HCT116 (cell line): Measurements from ENCODE around the gene OBP2B.

Experiments used
- CTCF ChIP-seq, 3 experiments: fragments of 200-600 bp in 1 of 3; sonication (generic) in 1 of 3; IDR thresholded peaks in 2 of 3; conservative IDR thresholded peaks in 1 of 3; 2 replicates each; pipeline ENCODE4 v1.5.1; 2012 to 2017; ENCODE audit warnings: low read depth in 2 of 3, low read length in 2 of 3, antibody characterized with exemption in 1 of 3, borderline replicate concordance in 1 of 3, control low read depth in 1 of 3, mild to moderate bottlenecking in 1 of 3, mixed read lengths in 1 of 3, mixed run types in 1 of 3, moderate library complexity in 1 of 3; ENCODE audit not compliant: insufficient read depth in 1 of 3
- EZH2 ChIP-seq: fragments of 200-600 bp; sonication (generic); IDR thresholded peaks from 2 replicates; pipeline ENCODE4 v1.6.1; 2017; ENCODE audit warnings: antibody characterized with exemption, mixed run types
- EZH2phosphoT487 ChIP-seq: fragments of 200-600 bp; IDR thresholded peaks from 2 replicates; pipeline ENCODE4 v1.6.1; 2018; ENCODE audit warnings: antibody characterized with exemption, borderline replicate concordance
- POLR2AphosphoS5 ChIP-seq: IDR thresholded peaks from 2 replicates; pipeline ENCODE4 v1.6.1; 2011; ENCODE audit warnings: mild to moderate bottlenecking, low read depth, low read length, moderate library complexity
- REST ChIP-seq: IDR thresholded peaks from 2 replicates; pipeline ENCODE4 v1.6.1; 2012; ENCODE audit warnings: low read depth
- SP1 ChIP-seq: IDR thresholded peaks from 2 replicates; pipeline ENCODE4 v1.6.1; 2012; ENCODE audit warnings: low read depth
- ZFX ChIP-seq: fragments of 450-650 bp; IDR thresholded peaks from 2 replicates; pipeline ENCODE4 v1.6.1; 2017

- TF ChIP-seq POLR2AphosphoS5 (no peak), REST (no peak), CTCF (IDR thresholded peaks at IDR 0.05 in 2 of 3, conservative IDR thresholded peaks at IDR 0.05 in 1 of 3; ENCODE audit: borderline replicate concordance in 1 of 3, insufficient read depth in 1 of 3, low read depth in 2 of 3, low read length in 2 of 3) (no peak), EZH2phosphoT487 (no peak), ZFX (no peak), SP1 (no peak), EZH2 (no peak)
Measured at GRCh38 chr9:133180953-133181352, 28.1 kb downstream of the OBP2B start.
